HCEC 1CT (cell line): Measurements from ENCODE around the gene MACROH2A1.

ENCODE experiments used
- DNase-seq: peaks from one replicate; pipeline ENCODE4 v3.0.0-alpha.2; 2017

The MACROH2A1 gene

DNA sequence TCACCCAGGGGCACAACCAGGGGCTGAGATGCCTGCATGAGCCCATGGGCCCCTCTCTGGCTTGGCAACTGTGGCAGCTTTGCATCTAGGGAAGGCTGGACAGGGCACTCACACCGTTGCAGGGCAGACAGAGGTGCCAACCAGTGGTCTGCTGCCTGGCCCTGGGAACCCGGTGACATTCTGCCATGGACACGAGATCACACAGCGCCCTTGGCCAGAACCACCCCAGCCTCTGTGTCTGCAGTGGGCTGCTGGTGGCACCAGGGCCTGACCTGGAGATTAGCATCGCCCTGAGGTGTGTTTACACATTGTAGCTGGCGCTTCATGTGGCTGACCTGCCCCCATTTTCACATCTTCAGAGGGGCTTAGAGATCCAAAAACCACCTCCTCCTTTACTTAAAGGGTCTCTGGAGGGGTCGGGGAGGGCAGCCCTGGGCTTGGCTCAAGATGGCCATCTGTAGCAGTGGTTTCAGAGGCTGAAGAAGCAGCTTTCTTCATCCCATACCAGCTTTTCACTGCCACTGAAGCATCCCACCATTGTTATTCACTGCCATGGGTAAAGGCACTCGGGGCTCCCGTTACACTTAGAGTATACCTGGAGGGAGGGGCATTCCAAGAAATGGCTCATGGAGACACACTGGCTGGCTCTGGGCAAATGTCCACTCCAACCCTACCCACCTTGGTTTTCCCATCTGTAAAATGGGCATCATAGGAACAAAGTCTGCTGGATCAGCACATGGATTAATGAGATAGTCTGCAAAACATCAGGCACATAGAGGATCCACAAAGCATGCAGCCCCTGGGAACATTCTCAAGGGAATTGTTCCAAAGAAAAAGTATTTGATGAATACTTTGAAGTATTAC, 36.7 kb upstream of the MACROH2A1 start:
- no peak for DNase-seq

DNA sequence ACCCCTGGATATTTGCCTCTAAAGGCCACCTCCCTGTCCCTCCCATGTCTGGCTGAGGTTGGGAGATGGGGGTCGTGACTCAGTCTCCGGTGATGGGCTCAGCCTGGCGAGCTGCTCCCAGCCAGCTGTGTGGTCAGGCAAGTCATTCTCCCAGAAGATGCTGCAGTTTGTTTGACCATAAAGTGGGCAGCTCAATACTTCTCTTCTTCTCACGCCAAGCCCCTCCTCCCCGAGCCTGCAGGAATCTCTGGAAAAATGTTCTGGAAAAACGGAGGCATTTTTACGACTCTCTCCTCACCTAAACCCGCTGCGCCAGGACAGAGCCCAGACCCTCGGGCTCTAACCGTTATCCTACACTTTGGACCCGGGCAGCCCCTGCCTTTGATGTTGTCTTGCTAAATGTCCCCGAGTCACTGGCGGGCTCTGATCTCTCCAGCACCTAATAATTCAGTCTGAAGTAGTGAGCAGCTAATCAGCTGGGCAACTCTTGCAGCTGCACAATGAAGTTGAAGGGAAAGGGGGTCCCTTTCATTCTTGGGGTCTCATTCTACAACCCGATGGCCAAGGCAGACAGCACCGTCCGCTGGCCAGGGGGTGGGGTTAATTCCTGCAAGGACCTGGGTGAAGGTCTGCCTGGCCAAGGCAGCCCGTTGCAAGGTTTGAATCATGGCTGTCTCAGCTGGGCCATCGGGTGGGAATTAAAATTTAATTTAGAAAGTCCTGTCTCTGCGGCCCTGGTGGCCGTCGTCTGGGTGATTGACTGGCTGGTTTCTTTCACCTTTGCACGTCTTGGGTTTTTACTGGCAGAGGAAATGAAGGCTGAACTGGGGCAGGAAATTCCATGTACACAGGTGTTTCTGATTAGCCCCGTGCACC, 35.8 kb upstream of the MACROH2A1 start:
- no peak for DNase-seq

DNA sequence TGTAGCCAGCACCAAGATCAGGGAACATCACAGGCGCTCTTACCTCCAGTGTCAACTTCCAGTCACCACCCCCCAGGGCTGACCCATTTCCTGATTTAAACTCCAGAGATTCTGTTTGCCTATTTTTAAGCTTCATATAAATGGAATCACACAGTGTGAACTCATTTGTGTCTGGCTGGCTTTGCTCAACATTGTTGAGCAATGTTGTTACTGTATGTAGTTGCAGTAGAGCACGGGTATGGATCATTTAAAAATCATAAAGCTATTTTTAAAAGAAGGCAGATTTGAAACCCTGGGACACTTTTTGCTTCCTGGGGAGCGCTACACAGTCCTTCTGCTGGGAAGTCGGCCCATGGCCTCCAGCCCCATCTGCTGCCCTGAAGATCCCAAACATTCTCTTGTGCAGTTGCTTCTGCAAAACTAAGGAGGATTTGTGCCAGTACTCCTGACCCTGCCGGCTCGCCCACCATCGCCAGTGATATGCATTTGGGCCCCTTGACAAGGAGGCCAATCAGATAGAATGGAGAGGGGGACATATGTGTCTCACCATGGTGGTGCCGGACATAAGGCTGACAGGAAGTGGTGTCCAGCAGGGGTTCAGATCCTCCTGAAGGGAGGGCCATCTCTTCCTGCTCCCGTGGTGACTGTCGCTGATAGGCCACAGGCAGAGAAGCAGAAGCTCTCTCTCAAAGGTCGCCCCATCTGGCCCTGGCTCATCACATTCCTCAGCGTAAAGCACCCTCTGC, 34.8 kb upstream of the MACROH2A1 start:
- peak; percentile 22 for DNase-seq

DNA sequence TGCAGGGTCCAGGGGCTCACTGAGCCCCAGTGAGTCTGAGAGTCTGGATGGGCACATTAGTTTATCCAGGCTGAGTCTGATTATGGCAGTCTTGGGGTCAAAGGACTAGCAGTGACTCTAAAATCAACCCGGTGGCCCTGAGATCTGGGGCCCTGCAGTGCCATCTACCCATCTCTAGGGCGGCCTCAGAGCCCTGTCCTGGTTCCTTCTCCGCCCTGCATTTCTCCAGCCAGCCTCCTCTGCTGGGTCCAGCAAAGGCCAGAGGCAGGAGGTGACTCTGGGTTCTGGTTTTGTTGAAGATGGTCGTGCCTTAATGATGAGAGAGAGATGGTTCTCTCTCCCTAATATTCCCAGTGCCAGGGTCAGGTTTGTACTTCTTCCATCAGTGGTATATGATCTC, 33.1 kb upstream of the MACROH2A1 start:
- DNase-seq: no peak

DNA sequence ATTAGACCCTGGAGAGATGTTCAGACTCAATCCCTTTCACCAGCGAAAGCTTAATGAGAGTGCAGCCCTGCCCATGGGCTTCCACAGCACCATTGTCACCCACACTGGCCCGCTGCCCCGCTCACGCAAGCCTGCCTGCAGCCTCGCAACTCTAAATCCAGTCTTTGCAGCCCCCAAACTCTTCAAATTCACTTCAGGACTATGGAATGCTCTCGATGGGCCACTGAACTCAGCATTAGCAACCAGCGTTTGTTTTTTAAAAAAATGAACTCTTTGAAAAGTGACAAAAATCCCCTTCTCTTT, 31.1 kb upstream of the MACROH2A1 start:
- no peak for DNase-seq

DNA sequence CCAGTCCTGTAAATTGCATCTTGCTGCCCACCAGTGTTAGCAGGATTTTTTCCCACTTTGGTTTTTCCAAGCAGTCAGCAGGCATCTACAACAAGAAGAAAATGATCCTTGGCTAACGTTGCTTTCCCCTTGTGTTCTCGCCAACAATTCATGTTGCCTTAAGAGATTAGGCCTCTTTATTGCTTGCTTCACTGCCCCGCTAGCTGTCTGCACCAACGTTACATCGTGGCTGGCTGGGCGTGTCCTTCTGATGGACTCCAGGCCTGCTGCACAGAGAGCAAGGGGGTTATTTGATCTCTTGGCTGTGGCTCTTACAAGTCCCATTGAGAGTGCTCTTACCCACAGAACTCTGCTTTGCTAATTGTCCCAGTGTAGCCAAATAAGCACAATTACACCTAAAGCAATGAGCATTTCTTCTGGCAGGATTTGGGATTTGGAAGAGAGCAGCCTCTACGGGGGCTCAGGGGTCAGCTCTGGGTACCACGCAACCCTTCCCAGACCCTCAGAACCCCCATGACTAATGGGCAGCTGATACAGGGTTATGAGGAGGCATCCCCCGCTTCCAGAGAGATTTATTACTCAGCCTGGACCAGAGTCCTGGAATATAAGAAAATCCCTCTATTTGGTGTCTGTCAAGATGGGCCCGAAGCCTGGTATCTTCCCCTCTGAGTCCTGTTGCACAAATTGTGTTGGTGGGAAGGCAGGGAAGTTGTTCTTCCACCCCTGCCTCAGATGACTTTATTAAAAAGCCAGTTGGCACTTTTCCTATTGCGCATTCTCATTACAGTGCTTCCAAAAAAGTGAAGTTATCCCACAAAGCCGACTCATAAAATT, 30.5 kb upstream of the MACROH2A1 start:
- DNase-seq: no peak

DNA sequence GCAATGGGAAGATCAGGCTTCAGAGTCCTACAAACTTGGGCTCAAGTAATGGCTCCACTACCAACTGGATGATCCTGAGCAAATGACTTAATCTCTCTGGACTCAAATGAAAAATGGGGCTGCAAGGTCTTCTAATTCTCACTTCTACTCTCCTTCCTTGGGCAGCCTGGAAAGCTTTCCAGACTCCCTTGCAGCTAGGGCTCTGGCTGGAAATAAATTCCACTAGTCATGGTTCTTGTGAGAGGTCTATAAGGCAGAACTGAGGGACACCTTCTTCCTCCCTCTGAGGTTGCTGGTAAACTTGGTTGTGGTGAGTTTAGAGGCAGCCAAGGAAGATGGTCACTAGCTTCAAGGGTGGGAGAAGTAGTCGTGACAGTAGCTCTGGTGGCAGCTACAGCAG, 29.6 kb upstream of the MACROH2A1 start:
- DNase-seq: no peak

DNA sequence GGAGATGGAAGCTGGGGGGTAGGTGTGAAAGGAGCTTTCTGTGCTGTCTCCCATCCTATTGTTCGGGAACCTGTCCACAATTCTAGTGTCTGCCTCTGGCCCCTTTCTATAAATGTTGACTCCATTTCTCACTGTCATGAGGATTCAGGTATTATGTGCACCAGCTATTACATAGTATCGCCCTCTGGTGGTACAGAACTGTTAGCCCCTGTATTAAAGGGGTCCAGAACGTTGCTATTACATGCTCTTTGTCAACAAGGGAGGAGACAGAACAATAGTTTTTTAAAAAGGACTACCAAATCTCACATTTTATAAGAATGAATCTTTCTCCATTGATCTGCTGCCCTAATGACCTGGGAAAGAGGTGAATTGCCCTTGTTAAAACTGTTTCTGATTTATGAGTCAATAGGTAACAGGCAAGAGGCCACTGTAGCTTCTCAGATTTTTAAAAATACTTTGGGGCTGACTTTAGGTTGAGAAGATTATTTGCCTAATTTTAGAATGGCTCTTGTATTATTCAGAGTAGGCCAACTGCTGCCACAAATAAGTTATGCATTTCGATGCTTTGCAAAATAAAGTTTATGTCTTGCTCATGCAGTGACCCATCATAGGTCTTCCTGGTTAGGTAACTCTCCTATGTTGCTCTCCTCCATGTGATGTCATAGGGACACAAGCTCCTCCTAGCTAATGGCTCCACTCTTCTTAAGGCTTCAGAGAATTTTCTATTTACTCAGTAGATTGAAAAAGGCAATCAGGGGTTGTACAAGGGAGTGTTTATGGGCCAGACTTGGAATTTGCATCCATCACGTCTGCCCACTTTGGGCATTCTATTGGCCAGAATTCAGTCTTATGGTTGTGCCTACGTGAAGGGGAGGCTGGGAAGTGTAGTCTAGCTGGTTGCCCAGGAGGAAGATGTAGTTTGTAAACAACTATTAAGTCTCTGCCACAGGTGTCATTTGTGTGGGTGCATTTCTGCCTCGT, 27.4 kb upstream of the MACROH2A1 start:
- peak; percentile 54 for DNase-seq

DNA sequence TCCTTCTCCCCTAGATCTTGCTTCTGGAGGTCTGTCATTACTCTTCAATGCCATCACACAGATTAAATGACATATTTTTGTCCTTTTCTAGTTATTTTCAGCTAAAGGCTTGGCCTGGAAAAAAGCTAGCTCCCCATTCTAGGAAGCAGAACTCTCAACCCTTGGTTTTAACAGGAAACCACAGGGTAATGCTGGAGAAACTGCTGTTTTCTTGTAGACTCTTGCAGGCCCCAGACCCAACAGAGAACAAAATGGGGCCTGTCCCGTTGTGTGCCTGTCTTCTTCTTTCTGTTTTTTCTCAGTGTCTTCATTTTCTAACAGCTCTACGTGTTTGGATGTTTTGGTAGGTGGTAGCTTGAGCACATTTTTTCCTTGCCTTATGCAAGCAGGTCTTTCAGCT, 26.6 kb upstream of the MACROH2A1 start:
- no peak for DNase-seq

DNA sequence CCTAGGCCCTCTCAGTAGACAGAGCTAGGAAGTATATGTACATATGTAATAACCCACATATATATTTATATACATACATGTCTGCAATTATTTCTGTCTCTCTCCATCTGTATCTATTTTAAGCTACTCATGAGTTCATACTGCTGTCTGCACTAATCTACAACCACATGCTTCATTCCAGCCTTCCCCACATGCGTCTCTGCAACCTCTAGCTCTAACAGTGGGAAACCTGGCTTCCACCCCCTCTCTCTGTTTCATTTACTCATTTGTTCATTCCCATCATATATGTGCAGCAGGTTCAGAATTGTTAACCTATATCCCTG, 24.8 kb upstream of the MACROH2A1 start:
- DNase-seq: no peak

DNA sequence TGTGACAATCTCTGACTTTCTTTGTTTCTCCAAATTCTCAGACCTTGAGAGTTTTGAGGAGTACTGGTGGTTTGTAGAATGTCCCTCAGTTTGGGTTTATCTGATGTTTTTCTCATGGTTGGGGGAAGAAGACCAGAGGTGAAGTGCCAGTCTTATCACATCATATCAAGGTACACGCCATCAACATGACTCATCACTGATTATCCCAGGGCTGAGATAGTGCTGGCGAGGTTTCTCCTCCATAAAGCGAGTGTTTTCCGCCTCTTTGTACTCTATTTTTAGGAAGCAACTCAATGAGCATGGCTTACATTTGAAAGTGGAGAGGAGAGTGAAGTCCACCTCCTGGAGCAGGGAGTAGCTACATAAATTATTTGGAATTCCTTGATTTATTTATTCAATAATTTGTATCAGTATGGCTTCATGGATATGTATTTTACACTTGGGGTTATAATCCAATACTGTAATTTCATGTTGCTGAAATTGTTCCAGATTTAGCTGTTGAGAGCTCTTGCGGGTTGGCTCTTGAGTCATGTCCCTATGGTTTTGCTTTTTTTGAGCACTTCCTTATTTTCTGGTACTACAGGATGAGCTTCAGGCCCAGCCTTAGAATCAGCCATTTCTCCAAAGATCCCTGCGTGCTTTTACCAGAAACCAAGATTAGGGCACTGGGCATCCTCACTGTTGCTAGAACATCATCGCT, 24.3 kb upstream of the MACROH2A1 start:
- DNase-seq: no peak

DNA sequence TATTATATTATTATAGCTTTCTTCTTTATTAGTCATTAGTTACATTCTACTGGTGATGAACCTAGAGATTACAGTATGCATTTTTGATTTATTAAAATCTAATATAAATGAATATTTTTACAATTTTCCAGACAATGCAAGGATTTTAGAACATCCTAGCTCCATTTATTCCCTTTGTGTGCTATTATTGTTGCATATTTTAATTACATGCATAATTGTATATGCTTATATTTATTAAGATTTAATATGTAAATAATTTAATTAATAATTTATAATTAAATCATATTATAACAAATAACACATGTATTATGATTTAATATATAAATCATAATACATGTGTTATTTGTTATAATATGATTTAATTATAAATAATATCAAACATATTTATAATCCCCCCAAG, 23.4 kb upstream of the MACROH2A1 start:
- DNase-seq: no peak

DNA sequence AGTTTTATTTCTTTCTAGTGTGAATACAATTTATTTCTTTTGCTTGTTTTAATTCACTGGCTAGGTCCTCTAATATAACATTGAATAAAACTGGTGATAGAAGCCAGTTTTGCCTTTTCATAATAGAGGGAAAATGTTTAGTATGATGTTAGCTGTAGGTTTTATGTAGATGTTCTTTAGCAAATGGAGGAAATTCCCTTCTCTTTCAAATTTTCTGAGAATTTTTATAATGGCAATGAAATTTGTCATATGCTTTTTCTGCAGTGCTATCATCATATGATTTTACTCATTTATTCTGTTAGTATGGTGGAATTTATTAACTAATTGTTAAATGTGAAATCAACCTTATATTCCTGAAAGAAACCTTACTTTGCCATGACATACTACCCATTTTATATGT, 18.1 kb upstream of the MACROH2A1 start:
- no peak for DNase-seq

DNA sequence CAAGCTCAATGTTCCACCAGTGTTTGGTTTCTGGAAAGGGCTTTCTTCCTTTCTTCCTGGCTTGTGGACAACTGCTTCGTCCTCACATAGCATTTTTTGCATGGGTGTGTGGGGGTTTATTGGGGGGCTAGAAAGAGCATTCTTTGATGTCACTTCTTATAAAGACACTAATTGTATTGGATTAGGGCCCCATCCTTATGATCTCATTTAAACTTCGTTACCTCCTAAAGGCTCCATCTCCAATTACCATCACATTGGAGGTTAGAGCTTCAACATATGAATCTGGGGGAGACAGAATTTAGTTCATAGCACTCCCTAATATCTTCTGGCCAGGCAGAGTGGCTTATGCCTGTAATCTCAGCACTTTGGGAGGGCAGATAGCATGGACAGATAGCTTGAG, 6.1 kb upstream of the MACROH2A1 start:
- DNase-seq: no peak

DNA sequence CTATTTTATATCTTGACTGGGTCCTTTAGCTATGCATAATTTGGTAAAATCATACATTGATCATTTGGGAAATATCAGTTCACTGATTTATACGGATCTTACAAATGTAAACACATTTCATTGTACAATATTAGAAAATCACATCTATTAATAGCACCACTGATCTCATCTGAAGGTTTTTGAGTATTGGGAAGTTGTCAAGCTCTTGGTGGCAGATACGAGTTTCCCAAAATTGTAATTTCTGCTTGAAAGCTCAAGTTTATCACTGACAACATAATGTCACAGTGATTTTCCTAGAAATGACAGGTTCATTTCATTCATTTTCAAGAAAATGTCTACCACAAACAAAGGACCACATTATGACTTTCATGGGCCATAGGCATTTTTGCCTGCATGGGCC, 3.0 kb upstream of the MACROH2A1 start:
- DNase-seq: no peak

DNA sequence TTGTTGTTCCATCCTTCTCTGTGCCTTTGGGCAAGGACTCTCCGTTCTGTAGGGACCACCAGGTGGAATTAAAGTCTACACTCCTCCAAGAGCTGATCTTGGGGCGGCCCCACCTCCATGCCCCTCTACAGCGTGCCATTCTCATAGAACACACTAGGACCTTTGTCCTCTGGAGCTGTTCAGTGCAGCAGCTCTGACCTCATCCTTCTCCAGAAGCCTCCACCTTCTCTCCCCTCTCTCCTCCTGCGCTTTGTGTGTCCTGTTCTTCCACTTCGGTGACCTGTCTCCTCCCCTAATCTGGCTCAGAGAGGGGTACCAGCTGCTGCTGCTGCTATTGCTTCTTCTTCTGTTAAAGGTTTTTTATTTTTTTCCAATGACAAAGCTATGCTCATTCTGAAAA, 1.8 kb upstream of the MACROH2A1 start:
- DNase-seq: no peak

DNA sequence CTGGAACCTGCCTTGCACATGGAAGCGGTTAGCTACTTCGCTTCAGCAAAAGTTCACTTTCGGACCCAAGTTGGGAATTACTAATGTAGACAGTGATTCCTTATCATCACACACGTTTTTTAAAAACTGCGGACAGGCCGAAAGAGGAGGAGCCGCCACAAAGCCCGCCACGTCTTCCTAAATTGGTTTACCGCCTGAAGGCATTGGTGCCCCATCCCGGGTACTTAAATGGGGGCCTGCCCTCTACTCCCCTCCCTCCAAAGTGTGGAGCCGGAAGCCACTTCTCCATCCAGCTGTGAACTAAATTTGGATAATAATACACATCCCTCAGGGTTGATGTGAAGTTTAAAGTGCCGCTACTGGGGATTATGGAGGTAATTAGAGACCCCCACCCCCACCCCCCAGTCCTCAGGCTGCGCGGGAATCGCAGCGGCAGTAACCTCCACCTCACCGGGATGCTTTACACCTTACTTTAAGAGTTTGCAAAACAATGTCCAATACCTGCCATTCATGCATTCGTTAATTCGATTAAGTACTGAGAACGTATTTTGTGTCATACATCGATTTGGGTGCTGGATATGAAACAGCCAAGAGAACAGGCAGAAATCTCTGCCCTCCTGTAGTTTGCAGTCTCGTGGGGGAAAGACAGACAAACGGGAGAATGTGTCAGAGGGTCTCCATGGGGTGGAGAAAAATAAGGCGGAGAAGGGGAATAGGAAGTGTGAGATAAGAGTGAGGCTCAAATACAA, 937 bp upstream of the MACROH2A1 start:
- no peak for DNase-seq

DNA sequence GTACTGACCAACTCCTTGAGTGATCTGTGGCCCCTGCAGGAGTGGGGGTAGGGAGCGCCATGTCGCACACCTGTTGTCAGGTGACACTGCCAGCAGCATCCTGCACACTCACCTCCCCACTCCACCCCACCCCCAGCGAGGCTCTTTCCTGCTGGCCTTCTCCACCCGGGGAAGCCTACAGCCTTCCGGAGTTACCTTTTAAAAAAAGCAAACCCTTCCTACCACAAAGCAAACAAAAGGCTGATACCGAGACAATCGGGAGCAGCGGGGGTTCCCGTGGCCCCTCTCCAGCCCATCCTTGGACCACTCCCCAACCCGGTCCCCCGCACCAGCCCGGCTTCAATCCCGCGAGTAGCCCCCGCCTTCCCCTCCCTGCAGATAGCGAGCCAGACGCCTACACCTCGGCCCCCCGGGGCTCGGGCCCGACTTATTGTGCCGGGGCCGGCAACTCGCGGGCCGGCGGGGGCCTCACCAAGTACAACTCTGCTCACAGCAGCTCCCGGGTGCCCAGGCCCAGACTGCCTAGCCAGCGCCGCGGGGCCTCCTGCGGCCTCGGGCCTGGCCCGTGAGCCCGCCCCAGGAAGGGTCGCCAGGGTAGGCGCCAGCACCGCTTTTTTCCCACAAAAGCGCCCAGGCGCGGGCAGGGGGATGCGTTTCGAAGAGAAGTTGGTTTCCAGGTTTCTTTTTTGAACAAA, 724 bp downstream of the MACROH2A1 start:
- peak; percentile 21 for DNase-seq

DNA sequence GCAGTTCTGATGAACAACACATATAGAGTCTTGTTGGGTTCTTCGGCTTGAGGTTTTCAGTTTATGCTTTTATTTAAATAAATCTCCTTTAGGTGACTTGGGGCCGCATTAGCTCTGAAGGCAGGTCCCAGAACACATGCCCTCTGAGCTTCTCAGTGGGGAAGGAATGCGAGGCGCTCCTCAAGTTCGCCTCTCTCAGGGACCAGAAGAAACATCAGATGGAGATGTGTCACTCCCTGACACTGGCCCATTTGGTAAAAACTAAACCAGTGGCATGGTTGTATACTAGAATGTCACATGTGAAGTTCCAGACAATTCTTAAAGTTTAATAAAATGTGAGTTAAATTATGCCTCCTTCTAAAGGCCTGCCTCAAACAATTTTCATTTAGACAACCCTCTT, 1.9 kb downstream of the MACROH2A1 start:
- no peak for DNase-seq
